Activated CD4-positive, alpha-beta T cell treated with anti-CD3 and anti-CD28 coated beads, Interleukin-2, amount 50 U/mL, for 16 hours (primary cell): Measurements from ENCODE around the gene TTLL7.
A peak's percentile ranks its signal among the peaks of the same experiment; 100 is the strongest.
"Not testable (repeated sequence)": the region's sequence is repeated elsewhere in the genome, so short reads cannot be mapped to it uniquely, and the experiment has no call there.

Experiments
- DNase-seq: peaks from one replicate; pipeline ENCODE4 v3.0.0-alpha.2; 2020

Gene TTLL7

DNA sequence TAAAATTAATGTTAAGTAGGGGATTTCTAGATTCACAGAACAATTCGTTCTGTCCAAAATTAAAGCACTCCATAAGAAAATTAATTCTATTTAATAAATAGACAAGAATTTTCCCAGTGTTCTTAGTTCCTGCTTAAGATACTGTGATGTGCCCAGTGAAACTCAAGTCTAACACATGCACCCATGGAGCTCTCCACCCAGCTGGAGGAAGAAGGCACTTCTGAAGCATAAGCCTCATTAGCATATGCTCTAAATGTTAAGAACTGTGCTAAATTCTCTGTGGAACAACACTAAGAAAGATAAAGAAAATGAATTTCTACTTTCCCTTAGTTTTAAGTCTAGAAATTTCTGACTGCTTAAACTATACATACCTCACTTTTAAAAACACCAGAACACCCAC lies 71.2 kb downstream of the TTLL7 start:
- DNase-seq, result no peak

DNA sequence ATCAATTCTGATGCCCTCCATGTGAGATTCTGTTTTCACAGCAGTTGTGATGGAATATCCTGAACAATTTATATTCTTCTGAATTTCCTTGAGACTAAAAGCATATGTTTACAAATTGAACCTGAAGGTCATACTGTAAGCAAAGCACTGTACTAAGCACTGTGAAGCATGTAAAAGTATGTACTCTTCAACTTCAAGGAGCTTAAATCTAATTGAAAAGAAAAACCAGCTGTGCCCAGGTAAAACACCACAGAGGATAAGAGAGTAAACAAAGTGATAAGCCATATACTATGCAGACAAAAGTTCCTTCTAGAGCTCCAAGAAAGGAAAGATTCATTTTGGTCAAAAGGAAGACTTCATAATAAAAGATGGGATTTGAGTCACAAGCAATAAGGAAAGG lies 71.9 kb downstream of the TTLL7 start:
- no peak for DNase-seq

DNA sequence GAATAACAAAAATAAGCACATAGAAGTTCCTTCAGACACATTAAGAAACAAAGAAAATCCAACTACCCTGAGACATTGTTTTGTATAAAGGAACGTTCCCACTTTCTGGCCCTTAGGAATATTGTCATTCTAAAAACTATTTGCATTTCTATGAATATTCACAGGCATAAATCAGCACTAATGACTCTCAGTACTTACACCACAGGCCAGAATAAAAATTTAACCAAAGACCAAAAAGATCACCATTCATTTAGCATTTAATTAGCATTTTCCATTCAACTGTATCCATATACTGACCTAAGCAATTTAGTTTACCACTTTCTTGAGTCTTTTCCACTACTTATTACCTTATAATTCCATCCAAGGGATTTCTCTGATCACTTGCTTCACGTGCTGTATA lies 75.4 kb downstream of the TTLL7 start:
- no peak for DNase-seq

DNA sequence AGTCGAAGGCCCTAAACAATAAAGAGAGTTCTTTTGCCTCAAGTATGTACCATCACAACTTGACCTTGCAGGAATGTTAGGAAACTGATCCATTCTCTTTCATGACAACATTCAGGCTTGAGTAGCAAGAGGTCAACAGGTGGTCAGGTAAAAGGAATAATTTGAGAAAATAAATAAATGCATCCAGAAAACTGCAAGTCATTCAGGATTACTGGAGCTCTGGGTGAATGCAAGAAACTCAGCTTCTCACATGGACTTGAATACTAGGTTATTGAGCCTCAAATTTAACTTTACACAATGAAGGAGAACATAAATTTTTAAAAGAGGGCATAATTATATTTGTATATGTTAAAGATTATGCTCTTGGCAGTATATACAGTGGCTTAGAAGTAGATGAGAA lies 76.5 kb downstream of the TTLL7 start:
- DNase-seq, result no peak

DNA sequence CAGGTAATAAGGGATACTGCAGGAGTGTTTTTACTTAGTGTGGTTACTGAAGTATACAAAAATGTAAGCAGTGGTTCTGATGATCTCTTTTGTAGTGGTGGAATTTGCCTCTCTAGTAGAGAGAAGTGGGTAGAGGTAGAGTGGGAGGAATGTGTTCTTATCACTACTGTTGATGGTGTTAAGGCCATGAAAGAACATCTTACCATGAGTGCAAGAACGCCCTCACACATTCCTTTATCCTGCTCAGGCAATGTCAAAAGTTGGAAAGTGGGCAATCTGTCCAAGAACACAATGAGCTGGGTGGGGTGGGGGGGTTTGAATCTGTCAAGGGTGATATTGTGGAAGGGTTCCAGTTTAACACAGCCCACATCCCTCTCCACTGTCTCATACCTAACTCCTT lies 78.6 kb downstream of the TTLL7 start:
- DNase-seq, result no peak

DNA sequence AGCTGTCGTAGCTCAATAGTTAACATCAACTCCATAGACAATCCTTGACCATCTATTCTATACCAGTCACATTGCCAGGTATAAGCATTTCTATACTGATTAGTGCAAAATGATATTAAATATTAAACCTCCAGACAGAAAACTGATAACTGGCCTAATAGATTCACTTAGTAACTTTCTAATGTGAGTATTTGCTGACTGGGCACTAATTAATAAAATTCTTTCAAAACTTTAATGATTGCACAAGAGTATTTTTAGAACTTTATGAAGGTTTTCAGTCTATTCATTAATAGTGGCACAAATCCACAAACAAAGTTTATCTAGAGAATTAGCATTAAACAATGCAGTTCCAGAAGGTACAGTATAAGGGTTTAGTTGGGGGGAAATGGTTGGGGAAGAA lies 79.1 kb downstream of the TTLL7 start:
- no peak for DNase-seq

DNA sequence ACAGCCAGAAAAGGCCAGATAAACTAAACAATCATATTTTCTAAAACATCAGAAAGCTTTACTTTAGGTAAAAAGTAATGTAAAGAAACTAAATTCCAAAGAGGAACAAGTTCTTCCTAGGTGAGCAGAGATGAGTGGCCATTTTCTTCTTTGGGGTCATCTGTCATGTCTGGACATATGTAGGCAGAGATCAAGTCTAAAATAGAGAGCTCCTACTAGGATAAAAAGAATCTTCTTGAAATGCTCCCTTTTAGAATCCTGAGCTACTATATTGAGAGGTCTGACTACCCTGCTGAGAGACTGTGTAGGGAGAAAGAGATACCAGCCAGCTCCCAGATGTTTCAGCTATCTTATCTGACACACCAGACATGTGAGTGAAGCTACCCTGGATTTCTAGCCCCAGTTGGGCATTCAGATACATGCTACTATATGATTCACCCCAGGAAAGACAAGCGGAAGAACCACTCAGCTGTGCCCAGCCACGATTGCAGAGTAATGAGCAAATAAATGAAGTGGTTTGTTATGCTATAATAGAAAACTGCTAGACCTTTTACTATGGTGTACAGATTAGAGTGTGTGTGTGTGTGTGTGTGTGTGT lies 80.1 kb downstream of the TTLL7 start:
- DNase-seq, result no peak

DNA sequence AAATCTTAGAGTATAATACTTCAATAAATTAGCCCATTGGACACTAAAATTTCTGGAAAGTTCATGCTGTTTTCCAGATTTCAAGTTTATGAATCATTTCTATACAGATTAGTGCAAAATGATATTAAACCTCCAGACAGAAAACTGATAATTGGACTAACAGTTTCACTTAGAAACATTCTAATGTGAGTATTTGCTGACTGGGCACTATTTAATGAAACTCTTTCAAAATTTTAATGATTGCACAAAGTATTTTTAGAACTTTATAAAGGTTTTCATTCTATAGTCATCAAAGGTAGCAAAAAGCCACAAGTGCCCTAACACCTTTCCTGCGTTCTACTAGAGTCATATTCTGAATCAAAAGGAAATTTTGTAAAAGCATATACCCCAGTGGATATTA lies 81.0 kb downstream of the TTLL7 start:
- no peak for DNase-seq

DNA sequence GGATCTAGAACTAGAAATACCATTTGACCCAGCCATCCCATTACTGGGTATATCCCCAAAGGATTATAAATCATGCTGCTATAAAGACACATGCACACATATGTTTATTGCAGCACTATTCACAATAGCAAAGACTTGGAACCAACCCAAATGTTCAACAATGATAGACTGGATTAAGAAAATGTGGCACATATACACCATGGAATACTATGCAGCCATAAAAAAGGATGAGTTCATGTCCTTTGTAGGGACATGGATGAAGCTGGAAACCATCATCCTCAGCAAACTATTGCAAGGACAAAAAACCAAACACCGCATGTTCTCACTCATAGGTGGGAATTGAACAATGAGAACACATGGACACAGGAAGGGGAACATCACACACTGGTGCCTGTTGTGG lies 82.8 kb downstream of the TTLL7 start:
- not testable (repeated sequence) for DNase-seq

DNA sequence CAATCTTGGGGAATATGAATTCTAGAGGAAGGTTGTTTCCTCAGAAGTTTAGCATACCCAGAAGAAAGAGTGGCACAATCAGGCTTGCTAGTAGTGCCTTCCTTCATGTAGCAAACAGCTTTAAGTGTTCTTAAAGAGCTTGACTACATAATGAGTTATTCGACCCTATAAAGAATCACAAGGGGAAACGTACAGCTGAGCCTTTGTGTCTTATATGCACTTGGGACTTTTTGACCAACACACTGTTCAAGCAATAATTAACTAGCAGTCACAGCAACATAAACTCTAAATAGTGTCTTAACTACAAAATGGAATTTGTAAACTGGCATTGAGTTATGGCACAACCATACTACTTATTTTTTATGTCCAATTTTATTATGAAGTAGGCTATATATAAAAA lies 86.1 kb downstream of the TTLL7 start:
- DNase-seq, result no peak

DNA sequence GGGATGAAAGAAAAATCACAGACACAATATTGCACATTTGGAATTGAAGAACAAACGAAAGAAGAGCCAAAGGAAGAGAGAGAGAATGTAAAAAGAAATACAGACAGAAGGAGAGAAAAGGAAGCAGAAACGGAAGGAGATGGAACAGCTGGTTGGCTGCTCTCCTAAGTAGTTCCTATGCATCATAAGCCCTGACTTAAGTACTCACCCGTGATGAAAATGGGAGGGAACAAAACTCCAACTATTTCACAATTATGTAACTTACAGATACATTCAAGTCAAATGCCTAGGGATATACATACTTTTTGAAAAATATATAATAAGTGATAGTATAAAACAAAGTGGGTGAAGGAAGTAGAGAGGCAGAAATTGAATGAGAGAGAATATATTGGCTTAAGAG lies 88.5 kb downstream of the TTLL7 start:
- no peak for DNase-seq

DNA sequence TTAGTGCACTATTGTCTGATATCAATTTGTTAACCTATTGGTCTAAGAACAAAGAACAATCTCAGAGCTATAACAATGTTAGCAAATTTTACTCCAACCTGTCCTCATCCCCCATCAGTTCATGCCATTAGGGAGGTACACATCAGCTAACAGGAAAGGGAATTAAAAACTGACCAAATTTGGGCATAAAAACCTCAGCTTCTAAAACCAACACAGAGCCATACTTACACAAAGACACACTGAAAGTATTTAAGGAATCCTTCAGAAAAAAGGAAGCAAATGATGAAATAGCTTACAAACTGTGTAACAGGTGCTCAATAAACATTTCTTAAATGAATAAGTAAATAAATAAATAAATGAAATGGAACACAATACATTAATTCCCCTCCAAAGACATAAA lies 89.2 kb downstream of the TTLL7 start:
- DNase-seq, result no peak

DNA sequence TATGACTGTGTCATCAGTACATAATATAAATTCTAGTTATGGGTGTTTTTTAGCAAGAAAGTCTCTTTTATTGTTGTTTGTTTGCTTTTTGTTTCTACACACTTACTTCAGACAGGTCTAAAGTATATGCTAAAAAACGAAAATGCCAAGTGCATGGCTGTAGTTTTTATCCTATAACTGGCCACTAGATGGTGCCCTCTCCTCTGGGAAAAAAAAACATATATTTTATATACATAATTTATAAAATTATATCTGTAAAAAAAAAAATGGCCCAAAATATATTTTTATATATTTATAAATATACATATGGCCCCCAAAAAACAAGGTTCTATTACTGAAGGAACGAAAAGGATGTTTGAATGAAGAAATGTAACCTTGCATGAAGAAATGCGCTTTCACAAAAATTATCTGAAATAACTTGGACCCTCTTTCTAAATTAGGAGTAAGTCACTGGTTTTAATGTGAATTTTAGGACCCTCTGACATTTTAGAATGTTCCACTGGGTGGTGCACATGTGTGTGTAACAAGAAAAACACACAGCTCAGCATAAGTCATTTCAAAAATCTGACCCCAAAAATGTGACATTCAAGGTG lies 93.5 kb downstream of the TTLL7 start:
- DNase-seq, result peak; percentile 3

DNA sequence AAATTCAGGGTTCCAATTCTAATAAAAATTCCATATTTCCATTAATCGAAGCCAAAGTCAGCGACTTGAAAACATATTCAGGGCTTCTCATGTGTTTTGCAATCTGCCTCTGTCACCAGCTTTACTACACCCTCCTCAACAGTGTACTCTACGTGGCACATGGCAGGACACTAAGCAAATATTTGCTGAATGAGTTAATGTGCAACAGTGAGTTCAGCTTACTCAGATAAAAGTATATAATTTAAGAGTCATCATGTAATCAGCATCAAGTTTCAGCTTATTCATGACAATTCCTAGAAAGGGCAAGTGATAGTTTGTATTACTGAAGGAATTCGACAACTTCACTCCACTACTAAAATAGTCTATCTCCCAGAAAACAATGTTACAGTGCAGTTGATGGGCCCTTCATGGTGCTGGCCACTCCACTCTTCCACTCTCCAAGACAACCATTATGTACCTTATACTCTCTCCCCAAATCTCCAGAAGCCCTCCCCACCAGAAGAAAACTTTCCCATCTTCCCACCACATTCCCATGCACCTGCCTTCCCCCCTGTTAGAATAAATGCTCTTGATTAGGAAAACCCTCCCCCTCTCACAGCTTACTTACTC lies 97.3 kb downstream of the TTLL7 start:
- no peak for DNase-seq

DNA sequence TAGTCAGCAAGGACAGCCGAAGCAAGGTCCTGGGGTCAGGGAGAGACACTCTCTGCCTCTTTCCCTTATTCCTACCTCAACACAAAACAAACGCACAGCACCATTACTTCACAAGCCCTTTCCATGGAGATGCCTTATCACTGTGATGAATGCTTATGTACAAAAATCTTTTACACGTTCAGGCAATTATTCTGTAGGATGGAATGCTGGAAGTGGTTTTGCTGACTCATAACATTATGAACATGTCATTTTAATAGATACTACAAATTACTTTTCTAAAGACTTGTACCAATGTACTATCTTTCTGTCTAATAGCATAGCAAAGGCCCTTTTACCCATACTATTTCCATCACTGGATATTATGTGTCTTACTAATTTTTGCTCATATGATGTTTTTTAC lies 98.4 kb downstream of the TTLL7 start:
- no peak for DNase-seq

DNA sequence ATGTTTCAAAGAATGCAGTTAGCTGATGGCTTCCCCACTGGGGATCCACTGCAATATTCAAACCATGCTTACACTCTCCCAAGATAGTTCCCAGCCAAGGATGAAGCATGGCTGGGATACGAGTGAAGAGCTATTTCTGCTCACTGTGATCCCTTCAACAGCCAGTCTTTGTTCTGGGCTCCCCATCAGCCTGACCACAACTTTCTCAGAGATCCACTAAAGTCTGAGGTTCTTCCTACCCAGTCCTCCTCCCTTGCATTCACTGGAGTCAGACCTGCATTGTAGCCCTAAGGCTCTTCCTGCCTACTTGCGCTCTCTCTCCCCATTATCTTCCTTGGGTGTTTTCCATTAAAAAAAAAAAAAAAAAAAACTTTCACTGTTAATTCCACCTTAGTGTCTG lies 101.4 kb downstream of the TTLL7 start:
- DNase-seq, result no peak

DNA sequence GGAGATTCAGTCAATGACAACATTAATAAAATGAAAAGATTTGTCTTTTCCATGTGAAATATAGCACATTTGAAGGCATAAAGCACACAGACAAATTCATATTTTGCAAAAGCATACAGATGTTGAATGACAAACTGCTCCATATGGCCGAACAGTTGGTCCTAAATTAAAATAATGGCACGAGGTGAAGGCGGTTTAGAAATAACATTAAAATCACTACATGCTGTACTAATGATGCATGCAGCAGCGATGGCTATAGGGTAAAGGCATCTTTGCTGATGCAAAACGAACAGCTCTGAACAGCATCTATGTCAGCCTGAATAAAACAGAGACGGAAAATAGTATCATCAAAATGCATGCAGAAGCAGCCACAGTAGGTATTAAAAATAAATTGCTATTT lies 102.6 kb downstream of the TTLL7 start:
- no peak for DNase-seq

DNA sequence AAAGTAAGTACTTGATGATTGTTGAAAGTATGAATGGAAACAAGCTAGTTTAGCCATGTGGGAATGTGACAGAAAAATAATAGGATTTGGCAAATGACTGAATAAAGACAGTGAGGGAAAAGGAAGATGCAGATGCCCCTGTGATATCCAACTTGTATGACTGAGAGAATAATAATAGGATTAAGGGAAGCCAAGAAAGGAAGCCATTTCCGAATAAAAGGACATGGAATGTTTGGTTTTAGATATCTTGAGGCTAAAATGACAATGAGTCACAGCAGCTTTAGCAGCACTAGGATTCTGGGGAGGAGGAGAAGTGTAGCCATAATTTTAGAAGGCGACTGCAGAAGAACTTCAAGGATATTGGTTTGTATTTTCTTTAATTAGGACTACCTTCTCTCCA lies 109.2 kb downstream of the TTLL7 start:
- DNase-seq, result no peak

DNA sequence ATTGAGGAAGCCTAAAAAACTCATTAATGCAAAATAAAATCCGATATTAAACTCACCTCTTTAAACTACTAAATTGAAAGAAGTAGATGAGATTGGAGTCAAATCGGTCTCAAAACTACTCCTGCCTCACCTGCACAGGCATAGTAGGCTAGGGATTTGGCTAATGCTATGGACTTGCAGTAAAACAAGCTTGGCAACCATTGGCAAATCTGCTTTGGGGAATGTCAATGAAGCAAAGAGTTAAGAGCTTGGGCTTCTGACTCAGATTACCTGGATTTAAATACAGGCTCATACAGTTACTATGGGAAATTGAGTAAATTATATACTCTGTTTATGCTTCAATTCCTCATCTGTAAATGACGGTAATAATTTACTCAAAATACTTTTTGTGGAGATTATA lies 111.4 kb downstream of the TTLL7 start:
- DNase-seq, result no peak

DNA sequence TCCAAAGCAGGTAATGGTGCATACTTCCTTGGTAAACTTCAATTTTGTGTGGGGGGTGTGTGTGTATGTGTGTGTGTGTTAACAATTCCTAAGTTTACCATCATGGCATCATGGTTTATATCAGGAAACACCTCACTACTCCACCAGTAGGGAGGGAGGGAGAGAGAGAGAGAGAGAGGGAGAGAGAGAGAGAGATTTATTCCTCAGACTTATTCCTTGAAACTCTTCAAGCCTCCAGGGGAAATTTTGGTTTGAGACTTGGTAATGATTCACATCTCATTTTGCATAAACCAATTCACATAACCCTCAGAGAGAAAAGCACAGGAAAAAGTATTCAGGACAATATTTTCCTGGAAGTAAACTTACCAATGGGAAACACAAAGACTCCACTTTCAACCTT lies 115.0 kb downstream of the TTLL7 start:
- DNase-seq, result no peak

DNA sequence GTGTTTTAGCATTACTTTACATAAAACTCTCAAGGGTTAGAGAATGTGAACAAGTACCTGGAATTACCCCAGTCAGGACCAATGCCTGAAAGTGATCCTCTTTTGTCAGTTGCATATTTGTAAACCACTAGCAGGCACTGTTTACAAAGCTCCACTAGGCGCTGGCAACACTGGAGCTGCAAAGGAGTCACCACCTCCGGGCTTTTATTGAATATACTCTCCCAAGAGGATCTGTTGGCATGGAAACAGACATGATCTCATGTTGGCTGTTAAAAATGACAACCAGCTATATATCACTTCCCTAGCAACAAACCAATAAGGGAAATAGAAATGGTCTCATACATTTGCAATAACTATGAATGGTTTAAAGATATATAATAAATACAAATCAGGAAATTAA lies 116.0 kb downstream of the TTLL7 start:
- DNase-seq, result no peak

DNA sequence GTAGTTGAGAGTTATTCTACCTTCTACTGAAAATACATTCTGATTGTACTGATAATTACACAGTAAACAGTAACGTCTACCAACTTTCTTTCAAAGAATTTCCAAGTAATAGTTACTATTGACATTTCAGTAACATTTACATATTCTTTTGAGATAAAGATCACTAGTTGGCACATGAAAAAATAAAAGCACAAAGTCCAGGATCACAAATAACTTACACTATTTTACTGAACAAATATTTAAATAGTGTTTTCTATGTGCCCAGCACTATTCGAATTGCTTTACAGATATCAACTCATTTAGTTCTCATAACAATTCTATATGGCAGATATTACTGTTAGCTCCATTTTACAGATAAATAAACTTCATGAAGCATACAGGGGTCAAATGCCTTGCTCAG lies 126.4 kb downstream of the TTLL7 start:
- DNase-seq, result no peak

DNA sequence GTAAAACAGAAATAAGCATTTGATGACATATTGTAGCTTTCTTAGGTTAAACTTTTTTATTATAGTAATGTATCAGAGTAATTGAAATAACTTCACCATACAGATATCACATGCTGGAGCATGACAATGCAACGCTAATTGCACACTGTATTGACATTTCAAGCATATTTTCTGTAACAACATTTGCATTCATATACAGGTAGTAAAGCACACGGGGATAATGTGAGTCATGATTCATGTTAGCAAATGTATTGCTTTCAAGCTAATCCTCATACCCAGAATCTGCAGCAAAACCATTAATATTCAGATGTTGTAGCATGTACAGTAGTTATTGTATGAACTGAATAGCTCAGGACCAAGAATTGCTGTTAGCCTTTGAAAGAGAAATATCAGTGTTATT lies 133.9 kb downstream of the TTLL7 start:
- DNase-seq, result no peak

DNA sequence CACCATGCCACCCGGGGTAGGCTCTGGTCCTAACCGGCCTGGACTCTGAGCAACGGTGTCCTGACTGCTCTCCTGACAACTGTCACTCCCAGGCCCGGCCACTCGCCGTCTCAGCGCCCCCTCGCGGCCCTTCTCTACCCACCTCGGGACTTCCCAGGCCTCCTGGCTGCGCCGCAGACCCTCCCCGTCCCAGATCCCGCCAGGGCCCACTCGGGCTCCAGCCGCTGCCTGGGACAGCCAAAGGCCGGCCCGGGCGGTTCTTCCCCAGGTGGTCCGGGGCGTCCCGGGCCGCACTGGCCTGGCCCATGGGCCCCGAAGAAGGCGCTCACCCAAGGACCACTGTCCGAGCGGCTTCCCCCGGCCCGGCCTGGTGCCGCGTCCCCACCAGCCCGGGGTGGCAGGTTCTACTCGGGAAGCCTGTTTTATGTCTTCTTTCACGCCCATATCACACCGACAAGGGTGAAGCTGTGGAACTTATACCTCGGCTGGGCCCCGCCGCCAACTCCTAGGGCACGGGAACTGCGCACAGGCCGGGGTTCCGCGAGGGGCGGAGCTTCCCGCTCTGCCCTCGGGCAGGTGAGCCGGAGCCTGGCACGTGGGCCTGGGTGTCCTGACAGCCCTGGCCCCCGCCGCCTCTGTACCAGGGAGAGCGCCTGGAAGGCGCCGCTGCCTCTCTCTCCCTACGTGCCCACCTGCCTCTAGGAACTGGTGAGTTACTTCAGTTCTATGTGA lies 138.3 kb downstream of the TTLL7 start:
- DNase-seq, result peak; percentile 66
